Right cardiac atrium (tissue), 5 donors: ENCODE measurements around the gene RTN4IP1. TPM values are rescaled to one million over a fixed set of nuclear protein-coding genes. Genes with fewer than 3 reads are reported as not detected.
A peak's percentile ranks its signal among the peaks of the same experiment; 100 is the strongest.

ENCODE experiments used
- ATAC-seq, 2 donors: fragments of 200-7000 bp; cut with Tn5 transposase; one replicate each; pipeline versions ENCODE4 v1.8.0 to v1.9.1; 2020; ENCODE audit warnings: moderate library complexity in 2 of 2, mild to moderate bottlenecking in 1 of 2
- DNase-seq, 3 donors: peaks; one replicate each; pipeline ENCODE4 v3.0.0-alpha.2; 2020
- H3K27ac ChIP-seq: one replicate; pipeline ENCODE4 v1.5.1; 2013; ENCODE audit warnings: mild to moderate bottlenecking, low read length, control low read depth, moderate library complexity
- H3K27me3 ChIP-seq: one replicate; pipeline ENCODE4 v1.6.1; 2013; ENCODE audit not compliant: control insufficient read depth, insufficient read depth
- H3K4me1 ChIP-seq: one replicate; pipeline ENCODE4 v1.6.1; 2013; ENCODE audit warnings: low read length; ENCODE audit not compliant: control insufficient read depth, insufficient read depth
- H3K4me3 ChIP-seq: one replicate; pipeline ENCODE4 v1.5.1; 2013; ENCODE audit warnings: low read length, control low read depth
- H3K9me3 ChIP-seq: one replicate; pipeline ENCODE4 v1.6.1; 2013; ENCODE audit warnings: low read length; ENCODE audit not compliant: control insufficient read depth
- WGBS: extraction: QIAGEN DNeasy Blood & Tissue Kit; methylation state at CpG from one replicate; pipeline ENCODE4 v1.1.7; 2013; 5-methylcytosine and 5-hydroxymethylcytosine counted together
- intact Hi-C, 4 donors: fragments of 100-400 bp; cut with DNase I; formaldehyde crosslinking; loops; one replicate each; pipeline versions ENCODE4 v1.11.0 to v1.14.0; 2022 to 2023
- polyA plus RNA-seq: library from polyadenylated mRNA; stranded (reverse); fragments of 200-250 nt; gene quantifications from one replicate; pipeline ENCODE4 v1.2.3, GENCODE V29; 2013
- total RNA-seq, 4 donors: library from RNA; stranded (reverse); fragmentation: NEBNext Ultra II Directional; extraction: Animal tissue kit (Norgen Biotek cat#: 25700); gene quantifications; one replicate each; pipeline ENCODE4 v1.2.1, GENCODE V29; 2021
- donor health status: healthy with polysubstance abuse.
- donor health status: DM: no; HTN: yes; CAD: no.
- donor health status: DM: no; HTN: no; CAD: no.
- donor health status: DM: no; HTN: yes; CAD: no; lungs with severe emphysema.
- donor health status: DM: yes; HTN: yes; CAD: no.

RTN4IP1 gene
- total and polyA plus RNA-seq, 5 donors = 9.5 to 17.4 (median 12.0) TPM

GRCh38 chr6:106530502-106530901, 98.8 kb downstream of the RTN4IP1 start:
- DNase-seq (no peak), ATAC-seq (no peak)
- Histone ChIP-seq H3K27me3 (no peaks in the 10 kb centered on the region), H3K4me3 (no peak overlapping the region), H3K4me1 (no peaks in the 10 kb centered on the region), H3K9me3 (no peaks in the 10 kb centered on the region), H3K27ac (no peak overlapping the region)
- intact Hi-C loops = no loop called here
- 81% methylated on average over 1 of the region's 1 CpG for WGBS

DNA sequence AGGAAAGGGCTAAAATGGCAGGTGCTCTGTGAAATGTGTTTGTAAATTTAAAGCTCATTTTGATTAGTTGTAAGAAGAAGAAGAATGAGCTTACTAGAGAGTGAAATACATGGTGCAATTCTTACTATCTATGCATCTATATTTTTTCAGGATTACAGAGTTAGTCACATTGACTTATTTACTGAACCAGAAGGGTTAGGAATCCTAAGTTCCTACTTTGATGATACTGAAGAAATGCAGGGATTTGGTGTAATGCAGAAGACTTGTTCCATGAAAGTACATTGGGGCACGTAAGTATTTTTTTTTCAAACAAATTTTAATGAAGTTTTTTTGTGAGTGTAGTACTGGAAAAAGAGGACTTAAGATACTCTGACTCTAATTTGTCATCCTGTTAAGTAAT, 99.3 kb downstream of the RTN4IP1 start:
- ATAC-seq = no peak

GRCh38 chr6:106529438-106529837, 99.9 kb downstream of the RTN4IP1 start:
- intact Hi-C loops = no loop called here
- Histone ChIP-seq H3K27me3 (no peaks in the 10 kb centered on the region), H3K4me1 (no peaks in the 10 kb centered on the region), H3K9me3 (no peaks in the 10 kb centered on the region), H3K4me3 (no peak overlapping the region), H3K27ac (no peak overlapping the region)
- ATAC-seq (no peak), DNase-seq (no peak)
- WGBS = 93% methylated on average over 3 of the region's 3 CpGs

More for the DNA sequence above, 99.3 kb downstream of the RTN4IP1 start:
- H3K9me3 ChIP-seq = no peaks in the 10 kb centered on the region
- 88% methylated on average over 1 of the region's 1 CpG for WGBS
- DNase-seq = no peak
- no peaks in the 10 kb centered on the region for H3K4me1 ChIP-seq
- no peaks in the 10 kb centered on the region for H3K27me3 ChIP-seq
- H3K4me3 ChIP-seq = no peak overlapping the region
- intact Hi-C loops = no loop called here
- H3K27ac ChIP-seq = no peak overlapping the region

DNA sequence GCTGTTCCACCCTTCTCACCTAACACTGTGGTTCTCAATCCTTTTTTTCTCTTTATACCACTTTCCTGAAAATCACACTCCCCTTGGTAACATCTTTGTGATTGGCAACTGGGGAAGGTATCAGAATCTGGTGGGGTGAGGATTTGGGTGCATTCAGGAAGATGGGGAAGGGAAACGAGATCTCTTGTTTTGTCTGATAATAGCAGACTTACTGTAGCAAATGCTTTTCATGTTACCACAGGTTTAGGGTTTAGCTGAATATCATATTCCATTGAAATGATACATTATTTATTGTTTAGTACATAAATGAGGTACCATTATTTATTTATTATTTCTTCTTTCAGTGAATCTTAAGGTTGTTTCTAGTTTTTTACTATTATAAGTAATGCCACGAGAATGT, 100.8 kb downstream of the RTN4IP1 start:
- Histone ChIP-seq H3K9me3 (no peaks in the 10 kb centered on the region), H3K27me3 (no peaks in the 10 kb centered on the region), H3K4me1 (no peaks in the 10 kb centered on the region), H3K4me3 (no peak overlapping the region), H3K27ac (no peak overlapping the region)
- intact Hi-C loops = no loop called here
- DNase-seq = no peak
- no peak for ATAC-seq
- WGBS = 76% methylated on average over 2 of the region's 2 CpGs

- WGBS = 74% methylated on average over 3 of the region's 3 CpGs
- no peak overlapping the region for H3K4me3 ChIP-seq
- no peaks in the 10 kb centered on the region for H3K9me3 ChIP-seq
- no peak overlapping the region for H3K27ac ChIP-seq
- intact Hi-C loops = no loop called here
- DNase-seq (no peak), ATAC-seq (no peak)
- H3K4me1 ChIP-seq = no peaks in the 10 kb centered on the region
- H3K27me3 ChIP-seq = no peaks in the 10 kb centered on the region
Measured at GRCh38 chr6:106527979-106528378, 101.3 kb downstream of the RTN4IP1 start.

DNA sequence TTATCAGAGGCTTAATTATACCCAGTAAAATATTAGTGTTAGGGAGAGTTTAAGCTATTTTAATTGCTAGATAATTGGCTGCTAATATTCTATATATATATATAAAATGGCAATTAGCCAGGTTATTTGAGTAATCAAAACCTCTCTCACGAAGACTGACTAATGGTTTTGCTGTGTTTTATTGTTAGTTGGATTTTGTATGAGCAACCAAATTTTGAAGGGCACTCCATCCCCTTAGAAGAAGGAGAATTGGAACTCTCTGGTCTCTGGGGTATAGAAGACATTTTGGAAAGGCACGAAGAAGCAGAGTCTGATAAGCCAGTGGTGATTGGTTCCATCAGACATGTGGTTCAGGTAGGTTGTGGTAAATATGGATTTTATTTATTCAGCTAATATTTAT, 102.2 kb downstream of the RTN4IP1 start:
- H3K27ac ChIP-seq = no peak overlapping the region
- DNase-seq (no peak), ATAC-seq (no peak)
- no peaks in the 10 kb centered on the region for H3K9me3 ChIP-seq
- H3K4me1 ChIP-seq = no peaks in the 10 kb centered on the region
- H3K4me3 ChIP-seq = no peak overlapping the region
- 76% methylated on average over 2 of the region's 2 CpGs for WGBS
- no peaks in the 10 kb centered on the region for H3K27me3 ChIP-seq
- intact Hi-C loops = no loop called here

DNA sequence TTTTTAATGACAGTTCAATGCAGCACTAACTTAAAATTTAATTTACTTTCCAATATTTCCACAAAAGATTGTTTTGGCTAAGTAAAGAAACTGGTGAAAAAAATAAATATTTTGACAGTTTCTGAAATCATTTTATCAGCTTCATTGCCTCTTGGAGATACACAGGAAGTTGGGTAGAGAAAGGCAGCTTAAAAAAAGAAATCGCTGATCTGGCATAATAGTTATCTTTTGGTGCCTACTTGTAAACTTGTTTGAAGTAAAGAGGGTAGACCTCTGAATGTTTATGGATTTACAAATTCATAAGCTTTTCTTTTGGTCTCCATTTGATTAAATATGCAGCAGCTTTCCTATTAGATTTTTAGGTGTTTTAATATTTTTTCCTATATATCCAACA, 103.4 kb downstream of the RTN4IP1 start:
- H3K4me3 ChIP-seq = no peak overlapping the region
- no peaks in the 10 kb centered on the region for H3K4me1 ChIP-seq

GRCh38 chr6:106525107-106525881, 104.0 kb downstream of the RTN4IP1 start:
- ATAC-seq (no peak), DNase-seq (no peak)
- 36% methylated on average over 7 of the region's 7 CpGs for WGBS
- H3K4me3 ChIP-seq = peak overlapping the region; percentile 16
- H3K27ac ChIP-seq = no peak overlapping the region
- H3K4me1 ChIP-seq = no peaks in the 10 kb centered on the region
- intact Hi-C loops = no loop called here
- no peaks in the 10 kb centered on the region for H3K27me3 ChIP-seq
- no peaks in the 10 kb centered on the region for H3K9me3 ChIP-seq

More for the DNA sequence above, 103.4 kb downstream of the RTN4IP1 start:
- H3K9me3 ChIP-seq = no peaks in the 10 kb centered on the region
- H3K27ac ChIP-seq = no peak overlapping the region
- intact Hi-C loops = no loop called here
- H3K27me3 ChIP-seq = no peaks in the 10 kb centered on the region
- ATAC-seq (no peak), DNase-seq (no peak)
- 69% methylated on average over 1 of the region's 1 CpG for WGBS

DNA sequence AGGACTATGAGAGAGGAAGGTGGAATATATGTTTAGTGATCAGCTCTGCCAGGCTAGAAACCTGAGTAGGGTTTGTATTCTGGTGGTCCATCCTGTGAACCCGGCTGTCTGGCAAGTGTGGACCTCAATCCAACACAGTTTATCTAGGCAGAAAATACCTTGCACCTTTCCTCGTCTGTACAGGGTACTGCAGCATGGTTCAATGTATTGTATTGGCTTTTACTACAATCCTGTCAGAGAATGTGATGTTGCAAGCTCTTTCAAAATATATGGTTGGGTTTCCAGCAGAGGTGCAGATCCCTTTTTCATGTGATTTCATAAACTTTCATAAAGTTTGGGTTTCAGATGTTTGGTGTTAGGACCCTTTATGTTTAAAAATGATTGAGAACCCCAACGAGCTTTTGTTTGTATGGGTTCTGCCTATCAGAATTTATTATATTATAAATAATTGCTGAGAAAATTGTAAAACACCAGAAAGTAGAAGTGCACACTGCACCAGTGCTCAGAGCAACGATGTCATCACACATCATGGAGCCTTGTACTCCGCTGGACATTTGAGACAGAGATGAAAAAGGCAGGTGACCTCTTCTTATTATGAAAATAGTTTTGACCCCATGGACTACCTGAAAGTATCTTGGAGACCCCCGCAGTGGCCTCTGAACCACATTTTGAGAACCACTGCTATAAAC, 106.6 kb downstream of the RTN4IP1 start:
- H3K4me3 ChIP-seq = no peak overlapping the region
- 76% methylated on average over 6 of the region's 6 CpGs for WGBS
- intact Hi-C loops = no loop called here
- no peak overlapping the region for H3K27ac ChIP-seq
- ATAC-seq = no peak
- no peak for DNase-seq
- no peaks in the 10 kb centered on the region for H3K4me1 ChIP-seq
- H3K9me3 ChIP-seq = no peaks in the 10 kb centered on the region
- H3K27me3 ChIP-seq = no peaks in the 10 kb centered on the region
